Measurements from ENCODE around the gene CYFIP2.

- TF ChIP-seq CTCF (IDR thresholded peaks at IDR 0.05) (no peak), POLR2A (IDR thresholded peaks at IDR 0.05) (no peak)
These were observed 58.3 kb downstream of the CYFIP2 start for GRCh38 chr5:157324237-157324636.

Measured in stomach (tissue), 4 donors.